Kidney (tissue), 14 donors: ENCODE data around the gene OR4E1. TPM values are rescaled to one million over a fixed set of nuclear protein-coding genes. Genes with fewer than 3 reads are reported as not detected.

Experiments used
- DNase-seq, 5 donors: peaks; one replicate each; pipeline ENCODE4 v3.0.0-alpha.2; 2013 to 2020
- FAIRE-seq: peaks from 2 replicates; lab custom pipeline; 2012; peaks lifted over from hg19 to GRCh38; lab: Jason Lieb, UNC
- H3K27ac ChIP-seq, 2 donors: one replicate each; pipeline ENCODE4 v1.7.0; 2013; ENCODE audit warnings: low read depth in 2 of 2, low read length in 2 of 2, inconsistent platforms in 1 of 2
- H3K27me3 ChIP-seq: one replicate; pipeline ENCODE4 v1.7.1; 2013; ENCODE audit warnings: low read length, inconsistent platforms; ENCODE audit not compliant: control insufficient read depth, insufficient read depth
- H3K36me3 ChIP-seq, 3 donors: one replicate each; pipeline versions ENCODE4 v1.7.0 to v1.7.1; 2013; ENCODE audit warnings: low read length in 3 of 3, control low read depth in 1 of 3, inconsistent platforms in 1 of 3; ENCODE audit not compliant: insufficient read depth in 3 of 3, control insufficient read depth in 2 of 3
- H3K4me1 ChIP-seq, 3 donors: one replicate each; pipeline versions ENCODE4 v1.7.0 to v1.7.1; 2013; ENCODE audit warnings: low read length in 3 of 3, inconsistent platforms in 1 of 3, low read depth in 1 of 3; ENCODE audit not compliant: control insufficient read depth in 2 of 3, insufficient read depth in 2 of 3
- H3K4me3 ChIP-seq, 3 donors: one replicate each; pipeline versions ENCODE4 v1.7.0 to v1.8.1; 2013; ENCODE audit warnings: low read length in 3 of 3, control low read depth in 1 of 3, inconsistent platforms in 1 of 3
- H3K9ac ChIP-seq, 3 donors: one replicate each; pipeline versions ENCODE4 v1.7.0 to v1.7.1; 2013; ENCODE audit warnings: low read length in 3 of 3, control low read depth in 1 of 3, inconsistent platforms in 1 of 3
- H3K9me3 ChIP-seq, 3 donors: one replicate each; pipeline versions ENCODE4 v1.7.0 to v1.7.1; 2013; ENCODE audit warnings: low read length in 3 of 3, control low read depth in 1 of 3, inconsistent platforms in 1 of 3; ENCODE audit not compliant: control insufficient read depth in 2 of 3, insufficient read depth in 1 of 3
- intact Hi-C: fragments of 100-400 bp; cut with DNase I; formaldehyde crosslinking; loops from one replicate; pipeline ENCODE4 v1.11.1; 2022
- polyA plus RNA-seq: library from polyadenylated mRNA; stranded (reverse); fragments of 350-450 nt; fragmentation: Illumina TruSeq; extraction: RNeasy Lipid Tissue Mini Kit (QIAGEN cat#74804); gene quantifications from one replicate; pipeline ENCODE4 v1.2.3, GENCODE V29; 2014; ENCODE audit warnings: low read depth, low replicate concordance; ENCODE audit not compliant: insufficient read depth
- total RNA-seq: library from RNA; stranded (reverse); fragmentation: NEBNext Ultra II Directional; extraction: Animal tissue kit (Norgen Biotek cat#: 25700); gene quantifications from one replicate; pipeline ENCODE4 v1.2.1, GENCODE V29; 2021
- TF ChIP-seq, protein P1 (sequence below): IDR thresholded peaks from 3 replicates; pipeline ENCODE4 v1.5.1; 2012; ENCODE audit warnings: mild to moderate bottlenecking, moderate library complexity, borderline replicate concordance; ENCODE audit not compliant: insufficient read depth; ENCODE audit errors: extremely low read depth
- donor health status: control.
- donor health status: control.
- donor health status: control.
- donor health status: control.
- donor health status: control.
- donor health status: DM: yes; HTN: yes; CAD: no.
- donor health status: Normal renal cell carcinoma (clear cell type).

Gene OR4E1
- total and polyA plus RNA-seq, 2 donors from 2014 or later = not detected

DNA sequence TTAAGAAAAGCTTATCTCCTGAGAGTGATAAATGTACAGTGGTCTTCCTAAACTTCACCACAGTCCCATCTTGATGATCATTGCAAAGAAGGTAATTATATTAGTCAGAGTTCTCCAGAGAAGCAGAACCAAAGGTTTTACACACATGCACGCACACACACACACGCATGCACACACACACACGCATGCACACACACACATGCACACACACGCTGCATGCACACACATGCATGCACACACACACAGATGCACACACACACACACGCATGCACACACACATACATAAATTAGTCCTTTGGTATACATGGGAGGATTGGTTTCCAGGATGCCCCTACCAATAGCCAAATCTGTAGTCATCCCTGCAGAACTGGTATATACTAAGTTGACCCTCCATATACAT is 19.4 kb downstream of the OR4E1 start:
- Histone ChIP-seq H3K9me3 (no peaks in the 10 kb centered on the region), H3K9ac (no peak overlapping the region), H3K27ac (no peak overlapping the region), H3K4me1 (no peaks in the 10 kb centered on the region), H3K27me3 (no peaks in the 10 kb centered on the region), H3K36me3 (no peaks in the 10 kb centered on the region), H3K4me3 (no peak overlapping the region)
- DNase-seq (no peak), FAIRE-seq (no peak)
- TF ChIP-seq, protein P1, sequence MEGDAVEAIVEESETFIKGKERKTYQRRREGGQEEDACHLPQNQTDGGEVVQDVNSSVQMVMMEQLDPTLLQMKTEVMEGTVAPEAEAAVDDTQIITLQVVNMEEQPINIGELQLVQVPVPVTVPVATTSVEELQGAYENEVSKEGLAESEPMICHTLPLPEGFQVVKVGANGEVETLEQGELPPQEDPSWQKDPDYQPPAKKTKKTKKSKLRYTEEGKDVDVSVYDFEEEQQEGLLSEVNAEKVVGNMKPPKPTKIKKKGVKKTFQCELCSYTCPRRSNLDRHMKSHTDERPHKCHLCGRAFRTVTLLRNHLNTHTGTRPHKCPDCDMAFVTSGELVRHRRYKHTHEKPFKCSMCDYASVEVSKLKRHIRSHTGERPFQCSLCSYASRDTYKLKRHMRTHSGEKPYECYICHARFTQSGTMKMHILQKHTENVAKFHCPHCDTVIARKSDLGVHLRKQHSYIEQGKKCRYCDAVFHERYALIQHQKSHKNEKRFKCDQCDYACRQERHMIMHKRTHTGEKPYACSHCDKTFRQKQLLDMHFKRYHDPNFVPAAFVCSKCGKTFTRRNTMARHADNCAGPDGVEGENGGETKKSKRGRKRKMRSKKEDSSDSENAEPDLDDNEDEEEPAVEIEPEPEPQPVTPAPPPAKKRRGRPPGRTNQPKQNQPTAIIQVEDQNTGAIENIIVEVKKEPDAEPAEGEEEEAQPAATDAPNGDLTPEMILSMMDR = no peak
- intact Hi-C loops = no loop called here

DNA sequence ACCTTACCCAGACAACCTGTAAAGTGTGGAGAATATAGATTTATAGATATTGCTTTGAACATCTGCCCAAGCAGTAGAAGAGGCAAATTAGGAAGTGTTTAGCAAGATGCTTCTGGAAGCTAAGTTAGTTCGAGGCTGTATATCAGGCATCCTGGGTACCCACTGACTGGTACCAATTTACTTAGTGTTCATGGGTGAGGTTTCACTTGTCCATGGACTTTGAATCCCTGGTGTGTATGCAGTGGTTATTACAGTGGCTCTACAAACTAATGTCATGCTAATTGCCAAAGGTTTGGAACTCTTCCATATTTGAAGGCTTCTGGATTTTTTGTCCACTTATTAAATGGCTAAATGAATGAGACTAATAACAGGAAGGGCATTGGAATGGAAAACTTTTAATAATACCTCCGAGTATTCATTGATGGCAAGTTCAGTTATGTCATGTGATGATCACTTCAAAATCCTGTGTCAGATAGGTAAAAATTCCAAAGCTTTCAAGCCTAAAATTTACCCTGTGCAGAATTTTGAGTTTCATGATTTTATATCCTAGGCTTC is 20.2 kb downstream of the OR4E1 start, which contains the start of gene OR4E2:
TSS of gene OR4E2 (plus strand) at position 505 of the 555 bp plus-strand sequence. CDS start 11,248 bp downstream, outside the sequence.
- no peak for FAIRE-seq
- intact Hi-C loops = no loop called here
- H3K27me3 ChIP-seq = no peaks in the 10 kb centered on the region
- H3K4me3 ChIP-seq = no peak within 1 kb of the TSS
- H3K9me3 ChIP-seq = no peaks in the 10 kb centered on the region
- H3K36me3 ChIP-seq = no peaks in the 10 kb centered on the region
- DNase-seq = no peak
- TF ChIP-seq, protein P1 = no peak
- H3K27ac ChIP-seq = no peak within 1 kb of the TSS
- H3K9ac ChIP-seq = no peak within 1 kb of the TSS
- H3K4me1 ChIP-seq = no peaks in the 10 kb centered on the region

DNA sequence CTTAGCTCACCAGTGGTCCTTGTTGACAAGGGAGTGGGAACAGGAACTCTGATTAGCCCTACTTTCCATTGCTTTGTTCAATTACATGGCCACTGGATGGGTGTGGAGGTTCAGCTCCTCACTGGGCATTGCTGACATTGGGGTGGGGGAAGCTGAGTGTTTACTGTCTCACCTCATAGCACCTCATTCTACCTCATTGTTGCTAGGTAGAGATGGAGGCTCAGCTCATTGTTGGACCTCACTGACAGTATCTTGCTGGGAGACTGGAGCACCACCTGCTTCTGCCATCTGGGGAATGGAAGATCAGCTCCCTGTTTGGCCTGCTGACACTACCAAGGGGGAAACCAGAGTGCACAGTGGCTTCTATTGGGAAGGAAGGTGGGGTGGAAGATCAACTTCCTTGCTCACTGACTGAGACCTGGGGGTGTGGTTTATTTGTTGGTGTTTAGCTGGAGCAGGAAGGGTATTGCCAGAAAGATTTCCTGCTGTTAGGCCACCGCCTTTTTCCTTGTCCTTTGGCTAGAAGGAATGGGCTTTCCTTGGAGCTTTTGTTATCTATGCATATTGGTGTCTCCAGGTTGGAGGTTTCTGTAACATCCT is 21.3 kb downstream of the OR4E1 start:
- Histone ChIP-seq H3K4me1 (no peaks in the 10 kb centered on the region), H3K27ac (no peak overlapping the region), H3K27me3 (no peaks in the 10 kb centered on the region), H3K4me3 (no peak overlapping the region), H3K9ac (no peak overlapping the region), H3K36me3 (no peaks in the 10 kb centered on the region), H3K9me3 (no peaks in the 10 kb centered on the region)
- DNase-seq (no peak), FAIRE-seq (no peak)
- TF ChIP-seq, protein P1 = no peak
- intact Hi-C loops = no loop called here

DNA sequence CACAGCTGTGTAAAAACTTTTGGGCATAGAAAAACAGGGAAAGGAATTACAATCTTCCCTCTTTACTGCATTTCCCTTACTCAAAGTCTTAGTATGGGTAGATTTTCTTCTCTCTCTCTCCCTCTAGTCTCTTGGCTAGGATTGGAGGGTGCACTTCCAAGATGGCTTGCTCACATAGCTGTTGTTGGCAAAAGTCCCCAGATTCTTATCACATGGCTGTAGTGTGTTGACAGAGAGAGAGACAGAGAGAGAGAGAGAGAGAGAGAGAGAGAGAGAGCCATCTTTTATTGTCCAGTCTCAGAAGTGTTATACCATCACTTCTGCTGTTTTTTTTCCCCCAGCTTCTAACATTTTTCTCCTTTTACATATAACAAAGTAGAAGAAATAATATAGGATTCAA is 26.2 kb downstream of the OR4E1 start:
- no peak overlapping the region for H3K4me3 ChIP-seq
- intact Hi-C loops = no loop called here
- H3K27ac ChIP-seq = no peak overlapping the region
- TF ChIP-seq, protein P1 = no peak
- DNase-seq (no peak), FAIRE-seq (no peak)
- no peaks in the 10 kb centered on the region for H3K9me3 ChIP-seq
- H3K4me1 ChIP-seq = no peaks in the 10 kb centered on the region
- no peak overlapping the region for H3K9ac ChIP-seq
- no peaks in the 10 kb centered on the region for H3K36me3 ChIP-seq
- H3K27me3 ChIP-seq = no peaks in the 10 kb centered on the region
